ENCODE data around the gene SNRK.

DNA sequence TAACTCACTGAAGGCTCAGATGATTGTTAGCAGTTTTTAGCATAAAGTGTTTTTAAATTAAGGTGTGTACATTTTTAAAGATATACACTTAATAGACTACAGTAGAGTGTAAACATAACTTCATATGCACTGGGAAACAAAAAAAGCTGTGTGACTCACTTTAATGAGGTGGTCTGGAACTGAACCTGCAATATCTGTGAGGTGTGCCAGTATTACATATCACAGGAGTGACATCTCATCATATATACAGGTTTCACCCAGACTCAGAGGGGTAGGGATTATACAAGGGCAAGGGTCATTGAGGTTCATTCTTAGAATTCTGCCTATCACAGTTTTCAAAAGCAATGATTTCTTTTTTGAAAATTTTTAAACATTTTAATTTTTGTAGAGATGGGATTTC lies 7.3 kb upstream of the SNRK start:
- no peak for TF ChIP-seq POLR2A (IDR thresholded peaks at IDR 0.05)
- TF ChIP-seq CTCF (IDR thresholded peaks at IDR 0.05) = no peak

Data from testis (tissue), 2 donors.